ENCODE results near the gene LYPLAL1. TPM values are rescaled to one million over a fixed set of nuclear protein-coding genes. Genes with fewer than 3 reads are reported as not detected.

LYPLAL1 gene
- total RNA-seq, 1 experiment from 2014 or later, result 21.1 TPM

DNA sequence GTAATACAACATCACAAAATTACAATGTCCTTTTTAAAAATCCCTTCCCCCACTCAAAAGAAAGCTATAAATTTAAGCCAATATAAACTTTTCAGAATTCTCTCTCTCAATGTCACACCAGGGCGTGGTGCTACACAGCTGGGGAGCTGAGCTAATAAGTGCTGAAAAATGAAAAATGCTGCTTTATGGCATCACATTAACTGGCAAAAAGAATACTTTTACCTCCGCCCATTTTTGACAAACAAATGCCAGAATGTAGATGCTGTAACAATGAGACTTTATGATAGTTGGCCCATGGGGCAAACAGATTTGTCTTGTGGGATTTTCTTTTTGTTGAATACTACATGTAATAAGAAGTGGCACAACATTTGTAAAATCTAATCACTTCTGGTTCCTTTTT is 12.7 kb upstream of the LYPLAL1 start:
- Mint-ChIP-seq H3K36me3 (ENCODE audit: insufficient read depth in 1 of 3, low read depth in 3 of 3) (no peaks in the 10 kb centered on the region), H3K4me3 (no peak overlapping the region)
- DNase-seq, result no peak

More for the DNA sequence above, 12.7 kb upstream of the LYPLAL1 start:
- no peaks in the 10 kb centered on the region for H4K20me1 ChIP-seq (ENCODE audit: control insufficient read depth, insufficient read depth, insufficient read length)
- no peaks in the 10 kb centered on the region for H3K27me3 ChIP-seq (ENCODE audit: insufficient read depth, low read length)
- Mint-ChIP-seq H3K9me3 (no peaks in the 10 kb centered on the region), H3K27ac (no peak overlapping the region), H3K27me3 (ENCODE audit: low read depth) (no peaks in the 10 kb centered on the region), H3K4me1 (peaks cover 5 to 7% of the 10 kb centered on the region in 2 experiments; a peak in 3 of 4 replicates)
- WGBS (ENCODE audit: extremely low coverage, insufficient read length, low lambda C conversion rate), result no CpG with 5 or more reads among the region's 2 CpGs
- no peak overlapping the region for H3K4ac ChIP-seq (ENCODE audit: low read depth, low read length)
- no peak overlapping the region for H3K56ac ChIP-seq (ENCODE audit: insufficient read length, low read depth, low read length)
- no peak overlapping the region for H2BK15ac ChIP-seq (ENCODE audit: low read depth, low read length)
- H3K9ac ChIP-seq (ENCODE audit: extremely low read depth, insufficient read length, low read length), result no peak overlapping the region
- H3T11ph ChIP-seq (ENCODE audit: low read length), result no peak overlapping the region
- no peak overlapping the region for H2AK5ac ChIP-seq (ENCODE audit: insufficient read length, low read length)
- H3K4me1 ChIP-seq (ENCODE audit: insufficient read depth, low read length), result no peaks in the 10 kb centered on the region
- no peak overlapping the region for H2BK120ac ChIP-seq (ENCODE audit: low read depth, low read length, poor library complexity, severe bottlenecking)
- no peak overlapping the region for H4K91ac ChIP-seq (ENCODE audit: insufficient read length, low read depth, low read length)
- H3K79me2 ChIP-seq (ENCODE audit: insufficient read depth, low read length), result no peaks in the 10 kb centered on the region
- no peak overlapping the region for H2AFZ ChIP-seq (ENCODE audit: low read length)
- H3K79me1 ChIP-seq (ENCODE audit: insufficient read depth, low read depth, low read length, poor library complexity, severe bottlenecking), result no peaks in the 10 kb centered on the region
- H2BK5ac ChIP-seq (ENCODE audit: insufficient read length, low read length), result no peak overlapping the region
- no peak overlapping the region for H2BK20ac ChIP-seq (ENCODE audit: low read depth, low read length, poor library complexity, severe bottlenecking)
- H3K23me2 ChIP-seq (ENCODE audit: insufficient read length, low read depth, low read length, poor library complexity, severe bottlenecking), result no peaks in the 10 kb centered on the region
- H3K4me2 ChIP-seq (ENCODE audit: insufficient read depth, insufficient read length, low read length), result no peak overlapping the region
- H3K18ac ChIP-seq (ENCODE audit: insufficient read length, low read depth, low read length), result no peak overlapping the region
- H2BK12ac ChIP-seq (ENCODE audit: insufficient read length, low read depth, low read length), result no peak overlapping the region
- no peak overlapping the region for H3K27ac ChIP-seq (ENCODE audit: insufficient read length, low read depth, low read length)
- TF ChIP-seq, protein P1, sequence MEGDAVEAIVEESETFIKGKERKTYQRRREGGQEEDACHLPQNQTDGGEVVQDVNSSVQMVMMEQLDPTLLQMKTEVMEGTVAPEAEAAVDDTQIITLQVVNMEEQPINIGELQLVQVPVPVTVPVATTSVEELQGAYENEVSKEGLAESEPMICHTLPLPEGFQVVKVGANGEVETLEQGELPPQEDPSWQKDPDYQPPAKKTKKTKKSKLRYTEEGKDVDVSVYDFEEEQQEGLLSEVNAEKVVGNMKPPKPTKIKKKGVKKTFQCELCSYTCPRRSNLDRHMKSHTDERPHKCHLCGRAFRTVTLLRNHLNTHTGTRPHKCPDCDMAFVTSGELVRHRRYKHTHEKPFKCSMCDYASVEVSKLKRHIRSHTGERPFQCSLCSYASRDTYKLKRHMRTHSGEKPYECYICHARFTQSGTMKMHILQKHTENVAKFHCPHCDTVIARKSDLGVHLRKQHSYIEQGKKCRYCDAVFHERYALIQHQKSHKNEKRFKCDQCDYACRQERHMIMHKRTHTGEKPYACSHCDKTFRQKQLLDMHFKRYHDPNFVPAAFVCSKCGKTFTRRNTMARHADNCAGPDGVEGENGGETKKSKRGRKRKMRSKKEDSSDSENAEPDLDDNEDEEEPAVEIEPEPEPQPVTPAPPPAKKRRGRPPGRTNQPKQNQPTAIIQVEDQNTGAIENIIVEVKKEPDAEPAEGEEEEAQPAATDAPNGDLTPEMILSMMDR (conservative IDR thresholded peaks at IDR 0.05), result no peak
- H3K23ac ChIP-seq (ENCODE audit: insufficient read length, low read depth, low read length), result no peak overlapping the region
- H4K8ac ChIP-seq (replicated peaks; ENCODE audit: insufficient read length, low read depth, low read length), result no peak overlapping the region
- H4K5ac ChIP-seq (ENCODE audit: insufficient read length, low read depth, low read length), result no peak overlapping the region
- no peaks in the 10 kb centered on the region for H3K9me3 ChIP-seq (ENCODE audit: control insufficient read depth, low read depth, low read length)
- H3K14ac ChIP-seq (ENCODE audit: insufficient read depth, low read length), result no peak overlapping the region
